Kidney epithelial cell (primary cell): ENCODE results near the gene GALNT4. TPM values are rescaled to one million over a fixed set of nuclear protein-coding genes. Genes with fewer than 3 reads are reported as not detected.

Experiments
- DNase-seq: peaks from one replicate; pipeline ENCODE4 v3.0.0-alpha.2; 2010; ENCODE audit warnings: low read depth
- H3K27me3 ChIP-seq: 2 replicates; pipeline ENCODE4 v1.6.0; 2011; ENCODE audit warnings: low read length; ENCODE audit not compliant: control insufficient read depth, insufficient read depth
- H3K36me3 ChIP-seq: 2 replicates; pipeline ENCODE4 v1.5.1; 2011; ENCODE audit warnings: low read length; ENCODE audit not compliant: control insufficient read depth, insufficient read depth
- H3K4me3 ChIP-seq: 2 replicates; pipeline ENCODE4 v1.5.1; 2011; ENCODE audit warnings: low read depth, mild to moderate bottlenecking, control low read depth, low read length
- total RNA-seq: library from RNA; depleted of rRNA; stranded (reverse); fragments of >200 nt; gene quantifications from 2 replicates; pipeline ENCODE4 v1.2.3, GENCODE V29; 2015
- TF ChIP-seq, protein P1 (sequence below): IDR thresholded peaks from 2 replicates; pipeline ENCODE4 v1.5.1; 2011; ENCODE audit warnings: mild to moderate bottlenecking, moderate library complexity, low read length, control low read depth, inconsistent platforms; ENCODE audit not compliant: insufficient read depth, poor library complexity, severe bottlenecking

The GALNT4 gene
- total RNA-seq, 1 donor from 2014 or later, result 4.1 TPM

DNA sequence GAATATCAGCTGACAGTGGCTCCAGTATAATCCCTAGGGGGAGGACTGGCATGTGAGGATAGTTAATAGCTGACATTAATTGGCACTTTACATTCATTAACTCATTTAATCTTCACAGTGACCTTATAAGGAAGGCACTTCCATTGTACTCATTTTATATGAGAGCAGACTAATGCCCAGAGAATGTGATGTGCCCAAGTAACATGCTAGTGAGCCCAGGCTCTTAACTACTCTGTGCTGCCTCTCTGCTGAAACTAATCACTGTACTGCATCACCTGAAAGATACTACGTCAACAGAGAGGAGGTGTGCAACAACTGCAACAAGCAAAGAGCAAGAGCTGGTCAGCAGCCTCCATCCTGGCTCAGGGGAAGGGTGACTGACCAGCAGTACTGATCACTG is 40.1 kb downstream of the GALNT4 start:
- Histone ChIP-seq H3K4me3 (no peak overlapping the region), H3K27me3 (no peaks in the 10 kb centered on the region), H3K36me3 (no peaks in the 10 kb centered on the region)
- no peak for DNase-seq
- TF ChIP-seq, protein P1, sequence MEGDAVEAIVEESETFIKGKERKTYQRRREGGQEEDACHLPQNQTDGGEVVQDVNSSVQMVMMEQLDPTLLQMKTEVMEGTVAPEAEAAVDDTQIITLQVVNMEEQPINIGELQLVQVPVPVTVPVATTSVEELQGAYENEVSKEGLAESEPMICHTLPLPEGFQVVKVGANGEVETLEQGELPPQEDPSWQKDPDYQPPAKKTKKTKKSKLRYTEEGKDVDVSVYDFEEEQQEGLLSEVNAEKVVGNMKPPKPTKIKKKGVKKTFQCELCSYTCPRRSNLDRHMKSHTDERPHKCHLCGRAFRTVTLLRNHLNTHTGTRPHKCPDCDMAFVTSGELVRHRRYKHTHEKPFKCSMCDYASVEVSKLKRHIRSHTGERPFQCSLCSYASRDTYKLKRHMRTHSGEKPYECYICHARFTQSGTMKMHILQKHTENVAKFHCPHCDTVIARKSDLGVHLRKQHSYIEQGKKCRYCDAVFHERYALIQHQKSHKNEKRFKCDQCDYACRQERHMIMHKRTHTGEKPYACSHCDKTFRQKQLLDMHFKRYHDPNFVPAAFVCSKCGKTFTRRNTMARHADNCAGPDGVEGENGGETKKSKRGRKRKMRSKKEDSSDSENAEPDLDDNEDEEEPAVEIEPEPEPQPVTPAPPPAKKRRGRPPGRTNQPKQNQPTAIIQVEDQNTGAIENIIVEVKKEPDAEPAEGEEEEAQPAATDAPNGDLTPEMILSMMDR, result no peak

DNA sequence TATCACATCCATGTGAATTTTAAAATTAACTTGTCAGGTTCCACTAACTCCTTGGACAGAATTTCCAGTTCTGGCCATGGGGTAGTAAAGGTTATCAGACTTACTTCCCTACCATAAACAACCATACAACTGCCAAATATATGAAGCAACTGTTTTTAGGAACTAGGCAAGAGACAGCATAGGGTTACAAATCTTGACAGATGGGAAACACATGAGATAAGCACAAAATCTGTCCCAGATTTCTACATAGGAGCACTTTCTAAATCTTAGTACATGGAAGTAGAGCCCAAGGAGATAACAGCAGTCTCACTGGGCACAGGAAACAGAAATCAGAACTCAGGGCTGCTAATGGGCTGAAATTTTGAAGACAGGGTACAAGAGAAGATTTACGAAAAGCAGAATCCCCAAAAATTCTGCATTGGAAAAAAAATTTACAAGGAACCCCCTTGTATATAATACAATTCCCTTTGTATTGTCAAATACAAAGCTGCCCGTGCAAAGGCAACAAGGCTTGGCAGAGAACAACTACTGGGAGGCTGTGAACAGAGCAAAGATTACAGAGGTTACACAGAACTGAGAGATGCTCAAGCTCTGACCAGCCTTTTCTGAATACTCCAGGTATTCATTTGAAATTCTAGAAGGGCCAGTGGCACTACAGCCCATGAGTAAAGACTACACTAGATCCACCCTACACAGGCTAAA is 43.2 kb downstream of the GALNT4 start:
- no peaks in the 10 kb centered on the region for H3K36me3 ChIP-seq
- no peak overlapping the region for H3K4me3 ChIP-seq
- no peaks in the 10 kb centered on the region for H3K27me3 ChIP-seq
- no peak for DNase-seq
- TF ChIP-seq, protein P1, result no peak

DNA sequence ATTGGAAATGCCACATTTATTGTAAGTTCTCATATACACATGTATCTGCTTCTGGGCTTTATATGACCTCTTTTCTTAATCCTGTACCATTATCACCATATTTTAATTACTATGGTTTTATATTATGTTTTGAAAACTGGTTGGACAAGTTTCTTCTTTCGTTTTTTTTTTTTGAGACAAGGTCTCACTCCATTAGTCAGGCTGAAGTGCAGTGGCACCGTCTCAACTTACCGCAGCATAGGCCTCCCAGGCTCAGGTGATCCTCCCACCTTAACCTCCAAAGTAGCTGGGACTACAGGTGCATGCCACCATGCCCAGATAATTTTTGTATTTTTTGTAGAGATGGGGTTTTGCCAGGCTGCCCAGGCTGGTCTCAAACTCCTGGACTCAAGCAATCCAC is 44.6 kb downstream of the GALNT4 start:
- no peak overlapping the region for H3K4me3 ChIP-seq
- H3K36me3 ChIP-seq, result no peaks in the 10 kb centered on the region
- DNase-seq, result no peak
- H3K27me3 ChIP-seq, result no peaks in the 10 kb centered on the region
- TF ChIP-seq, protein P1, result no peak

DNA sequence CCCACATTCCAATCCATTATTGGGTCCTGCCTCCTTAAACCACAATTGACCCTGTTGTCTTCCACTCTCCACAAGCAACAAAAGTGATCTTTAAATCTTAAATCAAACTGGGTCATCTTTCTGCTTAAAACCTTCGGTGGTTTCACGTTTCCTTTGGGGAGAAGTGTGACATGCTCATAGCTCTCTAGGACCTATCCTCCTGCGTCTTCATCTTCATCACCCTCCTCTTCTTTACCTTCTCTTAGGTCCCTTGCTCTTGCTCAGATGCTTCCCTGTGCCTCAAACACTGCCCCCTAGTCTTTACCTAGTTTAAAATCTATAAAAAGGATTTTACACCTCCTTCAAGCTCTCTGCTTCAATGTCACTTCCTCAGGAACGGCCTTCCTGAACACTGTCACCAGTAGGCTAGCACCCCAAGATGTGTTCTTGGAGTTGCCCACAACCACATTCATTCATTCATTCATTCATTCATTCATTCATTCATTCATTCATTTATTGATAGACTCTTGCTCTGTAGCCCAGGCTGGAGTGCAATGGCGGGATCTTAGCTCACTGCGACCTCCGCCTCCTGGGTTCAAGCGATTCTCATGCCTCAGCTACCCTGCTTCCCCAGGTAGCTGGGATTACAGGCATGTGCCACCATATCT is 46.8 kb downstream of the GALNT4 start:
- no peaks in the 10 kb centered on the region for H3K27me3 ChIP-seq
- H3K36me3 ChIP-seq, result no peaks in the 10 kb centered on the region
- no peak for DNase-seq
- H3K4me3 ChIP-seq, result no peak overlapping the region
- TF ChIP-seq, protein P1, result no peak

DNA sequence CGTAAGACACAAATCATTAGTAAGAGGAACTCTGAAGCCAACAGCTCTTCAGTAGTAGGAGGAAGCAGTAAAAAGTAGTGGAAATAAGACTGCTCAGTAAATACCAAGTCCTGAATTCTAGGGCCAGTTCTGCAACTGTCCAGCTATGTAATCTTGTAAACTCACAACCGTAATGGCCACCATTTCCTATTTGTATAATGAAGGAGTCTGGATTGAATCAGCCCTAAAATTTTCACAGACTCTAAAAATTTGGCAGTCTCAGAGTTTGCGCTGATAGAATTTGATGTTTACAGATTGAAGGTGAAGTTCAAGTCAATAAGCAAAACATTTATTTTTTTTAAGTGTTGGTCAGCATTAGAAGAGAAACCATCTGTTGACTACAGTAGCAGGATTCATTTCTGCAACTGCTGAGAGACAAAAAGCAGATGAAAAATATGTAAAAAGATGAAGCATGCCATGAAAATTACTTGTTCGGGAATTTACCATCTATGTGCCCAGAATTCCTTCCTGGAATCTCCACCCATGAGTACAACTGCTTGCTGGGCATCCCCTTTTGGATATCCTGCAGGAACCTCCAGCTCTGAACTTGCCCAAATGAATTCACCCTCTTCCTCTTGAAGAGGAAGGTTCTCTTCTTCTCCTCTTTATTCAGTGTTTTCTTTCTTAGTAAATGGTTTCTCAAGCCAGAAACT is 47.5 kb downstream of the GALNT4 start:
- DNase-seq, result no peak
- Histone ChIP-seq H3K27me3 (no peaks in the 10 kb centered on the region), H3K4me3 (no peak overlapping the region), H3K36me3 (no peaks in the 10 kb centered on the region)
- TF ChIP-seq, protein P1, result no peak
